Testis (tissue), 2 donors: Measurements from ENCODE around the gene KCNQ1.

ENCODE experiments used
- CTCF ChIP-seq, 3 experiments: fragments of 450-650 bp in 2 of 3; fragments of 200-600 bp in 1 of 3; sonication (generic) in 1 of 3; IDR thresholded peaks; one replicate each; pipeline ENCODE4 v1.5.1; 2016 to 2019; ENCODE audit warnings: antibody characterized with exemption in 3 of 3, mild to moderate bottlenecking in 2 of 3, moderate library complexity in 1 of 3
- POLR2A ChIP-seq: fragments of 450-650 bp; IDR thresholded peaks from one replicate; pipeline ENCODE4 v1.6.1; 2017; ENCODE audit warnings: antibody characterized with exemption, mild to moderate bottlenecking, moderate library complexity

GRCh38 chr11:2549080-2549479 lies 104.3 kb downstream of the KCNQ1 start:
- no peak for TF ChIP-seq POLR2A
- TF ChIP-seq CTCF (IDR thresholded peaks at IDR 0.05) = no peak
